Right renal pelvis (tissue), 4 donors: ENCODE results near the gene RASAL3. TPM values are rescaled to one million over a fixed set of nuclear protein-coding genes. Genes with fewer than 3 reads are reported as not detected.
"Not testable (repeated sequence)": the region's sequence is repeated elsewhere in the genome, so short reads cannot be mapped to it uniquely, and the experiment has no call there.

Source experiments
- DNase-seq, 4 donors: peaks; one replicate each; pipeline ENCODE4 v3.0.0-alpha.2; 2013; ENCODE audit warnings: low read depth in 4 of 4, low spot score in 3 of 4, missing footprints in 1 of 4
- polyA plus RNA-seq, 4 donors: library from polyadenylated mRNA; unstranded; fragments of 120-200 nt; gene quantifications; one replicate each; pipeline ENCODE4 v1.2.1, GENCODE V29; 2013; ENCODE audit not compliant: insufficient read length in 4 of 4

Gene RASAL3
- polyA plus RNA-seq, 4 donors = 0.50 to 1.4 (median 0.86) TPM

DNA sequence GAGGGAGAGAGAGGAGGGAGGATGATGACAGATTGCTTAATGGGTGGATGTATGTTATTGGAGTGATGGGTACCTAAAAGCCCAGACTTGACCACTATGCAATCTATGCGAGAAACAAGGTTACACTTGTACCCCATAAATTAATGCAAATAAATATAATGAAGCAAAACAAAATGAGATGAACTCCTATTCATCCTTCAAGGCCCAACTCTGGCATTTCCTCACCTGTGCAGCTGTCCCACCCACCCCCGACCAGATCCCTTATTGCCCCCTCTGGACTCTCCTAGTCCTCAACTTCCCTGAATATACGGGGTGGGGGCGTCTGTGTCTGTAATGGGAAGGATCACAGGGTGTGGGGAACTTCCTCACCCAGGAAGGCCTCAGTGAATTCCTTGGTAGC lies 10.8 kb upstream of the RASAL3 start:
- DNase-seq = no peak

DNA sequence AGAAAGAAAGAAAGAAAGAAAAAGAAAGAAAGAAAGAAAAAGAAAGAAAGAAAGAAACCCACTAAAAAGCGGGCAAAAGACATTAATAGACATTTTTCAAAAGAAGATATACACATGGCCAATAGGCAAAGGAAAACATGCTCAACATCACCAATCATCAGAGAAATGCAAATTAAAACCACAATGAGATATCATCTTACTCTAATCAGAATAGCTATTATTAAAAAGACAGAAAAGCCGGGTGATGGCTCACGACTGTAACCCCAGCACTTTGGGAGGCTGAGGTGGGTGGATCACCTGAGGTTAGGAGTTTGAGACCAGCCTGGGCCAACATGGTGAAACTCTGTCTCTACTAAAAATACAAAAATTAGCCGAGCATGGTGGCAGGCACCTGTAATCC lies 9.5 kb upstream of the RASAL3 start:
- not testable (repeated sequence) for DNase-seq

DNA sequence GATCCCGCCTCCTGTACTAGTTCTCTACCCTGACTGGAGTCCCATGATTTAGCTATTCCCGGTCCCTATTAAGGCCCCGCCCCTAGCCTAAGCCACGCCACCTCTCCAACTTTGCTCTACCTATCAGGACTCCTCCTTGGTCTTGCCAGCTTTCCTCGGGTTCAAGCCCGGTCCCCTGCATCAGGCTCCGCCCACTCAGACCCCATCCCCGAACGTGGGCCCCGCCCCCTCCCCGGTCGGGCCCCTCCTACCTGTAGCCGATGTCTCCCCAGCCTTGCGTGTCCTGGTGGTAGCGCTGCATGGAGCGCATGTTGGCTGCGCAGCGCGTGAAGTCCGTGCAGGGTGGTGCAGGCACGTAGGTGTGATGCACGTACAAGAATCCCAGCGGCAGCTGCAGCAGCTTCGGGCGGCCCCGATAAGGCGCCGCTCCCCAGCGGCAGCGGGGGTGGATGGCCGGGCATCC lies 7.3 kb upstream of the RASAL3 start:
- no peak for DNase-seq

DNA sequence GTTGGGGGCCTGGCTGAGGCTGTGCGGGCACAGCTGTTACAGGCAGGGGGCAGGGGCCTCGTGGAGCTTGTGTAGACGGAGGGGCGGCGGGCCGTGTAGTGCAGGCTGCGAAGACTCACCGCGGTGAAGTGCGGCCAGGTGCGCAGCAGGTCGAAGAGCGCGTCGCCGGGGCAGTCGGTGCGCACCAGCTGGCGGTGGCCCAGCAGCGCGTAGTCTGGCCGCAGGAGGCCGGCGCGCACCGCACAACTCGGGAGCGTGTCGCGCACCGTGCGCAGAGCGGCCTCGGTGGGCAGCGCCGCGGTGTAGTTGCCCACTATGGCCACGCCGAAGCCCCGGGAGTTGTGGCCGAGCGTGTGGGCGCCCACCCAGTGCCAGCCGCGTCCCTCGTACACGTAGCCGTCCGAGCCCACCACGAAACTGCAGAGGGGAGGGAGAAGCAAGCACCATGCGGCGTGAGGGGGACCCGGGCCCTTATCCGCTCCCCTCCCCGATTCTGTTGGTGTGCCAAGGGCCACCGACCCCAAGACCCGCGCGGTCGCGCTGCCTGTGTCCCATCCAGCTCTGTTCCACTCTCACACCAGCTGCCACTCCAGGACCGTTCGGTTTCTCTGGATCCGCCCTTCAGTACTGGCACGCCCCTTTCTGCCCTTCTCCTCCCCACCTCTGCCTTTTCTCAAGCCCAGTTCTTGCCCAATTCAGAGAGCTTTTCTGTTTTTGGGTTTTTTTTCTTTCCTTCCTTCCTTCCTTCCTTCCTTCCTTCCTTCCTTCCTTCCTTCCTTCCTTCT lies 5.4 kb upstream of the RASAL3 start:
- DNase-seq = no peak

DNA sequence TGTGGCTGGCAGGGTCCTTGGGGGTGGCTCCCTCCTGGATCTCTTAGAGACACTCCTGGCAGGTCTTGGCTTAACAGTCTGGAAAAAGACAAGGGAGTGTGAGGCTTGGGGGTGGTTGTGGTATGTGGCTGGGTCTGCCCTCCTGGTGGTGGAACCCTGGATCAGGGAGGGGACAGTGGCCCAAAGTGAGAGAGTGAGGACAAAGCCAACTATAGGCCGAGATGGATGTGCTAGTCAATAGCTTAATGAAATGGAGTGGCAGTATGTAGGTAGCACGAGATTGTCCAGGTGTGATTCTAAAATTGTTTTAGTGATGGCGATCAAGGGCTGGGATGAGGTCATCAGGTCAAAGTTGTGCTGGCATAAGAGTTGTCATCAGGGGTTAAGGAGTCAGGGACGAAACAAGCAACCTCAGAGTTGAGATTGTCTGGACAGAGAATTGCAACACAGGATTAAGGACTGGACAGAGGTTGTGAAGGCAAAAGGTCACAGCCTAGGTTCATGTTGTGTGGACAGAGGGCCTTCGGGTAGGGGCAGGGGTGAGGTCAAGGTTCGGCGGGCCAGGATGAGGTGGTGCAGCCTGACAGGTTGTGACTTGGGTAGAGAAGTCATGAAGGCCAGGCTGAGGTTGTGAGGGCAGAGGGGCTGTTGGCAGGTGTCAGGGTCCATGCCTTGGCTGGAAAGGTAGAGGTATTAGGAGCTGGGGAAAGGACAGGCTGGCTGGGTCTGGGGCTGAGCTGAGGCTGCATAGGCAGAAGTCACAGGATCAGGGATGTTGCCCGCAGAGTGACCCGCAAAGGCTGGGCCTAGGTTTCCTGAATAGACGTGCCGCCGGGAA lies 4.5 kb upstream of the RASAL3 start:
- DNase-seq = no peak

DNA sequence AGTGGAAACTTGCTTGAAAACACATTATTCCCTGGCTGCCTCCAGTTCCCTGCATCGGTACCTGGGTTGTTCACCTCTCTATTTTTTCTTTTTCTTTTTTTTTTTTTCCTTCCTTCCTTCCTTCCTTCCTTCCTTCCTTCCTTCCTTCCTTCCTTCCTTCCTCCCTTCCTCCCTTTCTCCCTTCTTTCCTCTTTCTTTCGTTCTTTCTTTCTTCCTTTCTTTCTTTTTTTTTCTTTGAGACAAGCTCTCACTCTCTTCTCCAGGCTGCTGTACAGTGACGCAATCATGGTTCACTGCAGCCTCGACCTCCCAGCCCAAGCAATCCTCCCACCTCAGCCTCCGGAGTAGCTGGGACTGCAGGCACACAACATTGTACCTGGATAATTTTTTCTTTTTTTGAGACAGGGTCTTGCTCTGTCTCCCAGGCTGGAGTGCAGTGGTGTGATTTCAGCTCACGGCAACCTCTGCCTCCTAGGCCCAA lies 3.4 kb upstream of the RASAL3 start:
- DNase-seq = no peak

DNA sequence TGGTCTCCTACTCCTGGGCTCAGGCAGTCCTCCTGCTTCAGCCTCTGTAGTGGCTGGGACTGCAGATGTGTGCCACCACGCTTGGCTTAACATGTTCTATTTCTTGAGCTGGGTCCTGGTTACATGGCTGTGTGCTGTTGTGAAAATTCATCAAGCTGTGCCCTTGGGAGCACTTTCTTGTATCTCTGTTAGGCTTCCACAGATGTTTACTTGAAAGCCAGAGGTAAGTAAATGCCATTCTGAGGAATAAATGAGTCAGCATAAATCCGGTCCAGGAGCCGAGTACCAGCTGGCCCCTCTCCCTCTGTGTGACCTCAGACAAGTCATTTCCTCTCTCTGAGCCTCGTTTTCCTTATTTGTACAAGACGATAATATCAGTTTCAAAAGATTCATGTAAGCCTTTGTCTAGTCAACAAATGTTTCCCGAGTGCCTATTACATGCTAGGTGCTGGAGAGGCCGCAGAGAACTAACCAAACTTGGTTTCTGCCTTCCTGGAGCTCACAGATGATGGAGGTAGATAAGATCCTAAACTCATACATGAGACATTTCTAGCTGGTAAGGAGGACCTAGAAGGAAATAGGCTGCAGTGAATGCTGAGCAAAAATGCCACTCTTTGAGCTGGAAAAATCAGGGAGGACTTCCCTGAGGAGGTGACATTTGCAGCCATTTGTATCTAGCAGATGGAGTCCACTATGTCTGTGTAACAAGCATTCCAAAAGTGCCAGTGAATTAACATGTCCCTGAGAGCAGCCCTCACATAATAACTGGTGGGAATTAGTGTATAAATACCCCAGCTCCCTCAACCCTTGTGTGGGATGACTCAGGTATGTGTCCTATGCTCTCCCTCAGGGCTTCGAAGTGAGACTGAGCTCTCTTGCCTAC lies 2.7 kb upstream of the RASAL3 start:
- DNase-seq = no peak

DNA sequence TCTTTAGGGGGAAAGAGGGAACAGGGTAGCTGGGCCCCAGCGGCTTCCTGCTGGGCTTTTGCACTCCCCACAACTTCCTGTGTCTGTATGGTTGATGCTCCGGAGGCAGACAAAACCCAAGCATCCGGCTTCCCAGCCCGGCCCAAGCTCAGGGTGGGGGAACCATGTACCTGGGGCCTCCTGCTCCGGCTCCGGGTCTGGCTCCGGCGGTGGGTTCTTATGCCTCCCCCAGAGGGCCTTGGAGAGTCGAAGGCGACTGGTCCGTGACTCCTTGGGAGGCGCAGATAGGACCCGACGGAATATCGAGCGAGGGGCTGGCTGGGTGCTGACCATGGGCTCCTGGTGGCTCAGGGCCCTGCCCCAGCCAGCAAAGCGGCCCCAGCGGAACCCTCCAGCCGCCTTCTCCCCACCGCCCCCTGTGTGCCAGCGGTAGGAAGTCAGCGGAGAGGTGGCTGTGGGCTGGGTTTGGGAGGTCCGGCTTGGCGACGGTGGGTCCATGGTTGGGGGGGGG lies 428 bp downstream of the RASAL3 start:
- no peak for DNase-seq

DNA sequence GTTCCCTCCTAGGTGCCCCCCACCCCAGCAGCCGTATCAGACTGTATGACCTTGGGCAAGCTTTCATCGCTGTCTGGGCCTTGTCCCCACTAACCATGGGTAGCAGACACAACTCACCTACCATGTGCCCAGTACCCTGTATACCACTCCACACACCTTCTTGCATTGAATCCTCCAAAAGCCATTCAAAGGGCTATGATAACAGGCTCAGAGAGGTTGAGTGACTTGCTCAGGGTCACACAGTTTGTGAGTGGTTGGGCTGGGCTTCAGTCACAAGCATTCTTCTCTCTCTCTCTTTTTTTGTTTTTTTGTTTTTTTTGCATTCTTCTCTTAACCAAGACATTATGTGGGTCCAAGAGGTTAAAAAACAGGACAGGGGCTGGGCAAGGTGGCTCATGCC lies 2.6 kb downstream of the RASAL3 start:
- no peak for DNase-seq

DNA sequence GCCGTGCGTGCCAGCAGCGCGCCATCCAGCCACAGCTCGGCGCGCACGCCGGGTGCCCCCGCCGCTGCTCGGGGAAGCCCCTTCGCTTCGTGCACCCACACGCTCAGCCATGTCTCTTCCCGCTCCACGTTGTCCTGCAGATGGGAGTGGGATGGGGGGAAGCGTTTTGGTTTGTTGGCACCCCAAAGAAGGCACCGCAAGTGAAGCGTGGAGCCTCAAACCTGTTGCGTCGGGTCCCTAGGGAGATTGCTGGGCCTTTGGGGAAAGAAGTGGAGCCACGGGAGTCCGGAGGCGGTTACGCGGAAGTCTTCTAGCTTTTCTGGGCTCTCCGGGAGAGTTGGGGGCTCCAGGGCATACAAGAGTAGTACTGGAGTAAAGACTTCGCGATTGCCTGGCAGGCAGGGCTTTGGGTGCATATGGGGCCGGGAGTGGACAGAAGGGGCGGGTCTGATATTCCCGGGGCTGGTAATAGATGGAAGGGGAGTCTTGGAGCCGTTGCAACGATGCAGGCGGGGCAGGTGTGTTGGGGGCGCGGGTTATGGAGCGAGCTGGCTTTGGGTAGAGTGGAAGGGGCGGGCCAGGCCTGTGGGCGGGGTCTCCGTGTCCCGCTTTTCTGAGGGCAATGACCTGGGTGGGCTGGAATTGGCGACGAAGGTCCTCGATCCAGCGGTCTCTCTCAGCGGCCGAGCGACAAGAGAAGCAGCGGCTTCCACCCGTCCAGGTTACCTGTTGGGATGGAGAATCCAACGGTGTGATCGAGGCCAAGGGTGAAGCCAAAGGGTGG lies 6.5 kb downstream of the RASAL3 start:
- no peak for DNase-seq

DNA sequence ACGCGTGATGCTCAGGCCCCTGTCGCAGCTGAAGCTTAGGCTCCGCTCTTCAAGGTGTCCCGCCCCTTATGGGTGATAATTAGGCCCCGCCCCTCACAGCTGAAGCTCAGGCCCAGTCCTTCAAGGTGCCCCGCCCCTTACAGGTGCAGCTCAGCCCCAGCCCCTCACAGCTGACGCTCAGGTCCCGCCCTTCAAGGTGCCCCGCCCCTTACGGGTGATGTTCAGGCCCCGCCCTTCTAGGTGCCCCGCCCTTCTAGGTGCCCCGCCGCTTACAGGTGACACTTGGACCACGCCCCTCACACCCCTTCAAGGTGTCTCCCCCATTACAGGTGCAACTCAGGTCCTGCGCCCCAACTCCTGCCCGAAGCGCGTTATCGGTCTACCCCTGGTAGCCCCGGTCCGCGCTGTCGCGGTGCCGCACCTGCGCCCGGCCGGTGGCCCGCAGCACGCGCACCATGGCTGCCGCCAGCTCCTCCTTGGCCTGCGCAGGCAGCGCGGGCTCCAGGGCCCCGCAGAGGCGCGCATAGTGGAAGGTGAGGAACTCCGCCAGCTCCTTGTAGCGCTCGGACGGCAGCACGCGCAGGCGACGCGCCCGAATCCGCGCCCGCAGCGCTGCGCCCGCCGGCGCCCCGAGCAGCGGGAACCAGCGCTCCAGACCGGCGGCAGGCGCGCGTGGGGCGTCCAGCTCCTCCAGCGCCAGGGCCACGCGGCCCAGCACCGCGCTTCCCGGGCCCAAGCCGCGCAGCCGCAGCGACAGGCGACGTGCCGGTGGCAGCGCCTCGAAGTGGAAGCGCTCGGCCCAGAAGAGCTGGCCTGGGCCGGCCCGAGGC lies 7.3 kb downstream of the RASAL3 start:
- DNase-seq = no peak

DNA sequence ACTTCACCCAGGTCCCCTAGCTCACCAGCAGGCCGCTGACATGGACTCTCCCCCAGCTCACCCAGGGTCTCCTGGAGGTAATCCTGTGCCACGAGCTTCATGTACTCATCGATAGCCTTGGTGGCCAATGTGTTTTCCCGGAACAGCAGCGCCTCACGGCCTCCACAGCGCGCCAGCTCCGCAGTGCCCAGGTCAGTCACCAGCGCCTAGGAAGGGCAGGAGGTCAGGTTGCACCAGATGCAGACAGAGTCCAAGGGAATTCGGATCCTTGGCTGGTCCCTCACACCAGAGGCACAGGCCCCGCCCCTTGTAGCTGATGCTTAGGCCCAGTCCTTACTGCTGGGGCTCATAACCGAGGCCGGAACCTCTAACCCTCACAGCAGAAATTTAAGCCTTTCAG lies 7.9 kb downstream of the RASAL3 start:
- DNase-seq = no peak

DNA sequence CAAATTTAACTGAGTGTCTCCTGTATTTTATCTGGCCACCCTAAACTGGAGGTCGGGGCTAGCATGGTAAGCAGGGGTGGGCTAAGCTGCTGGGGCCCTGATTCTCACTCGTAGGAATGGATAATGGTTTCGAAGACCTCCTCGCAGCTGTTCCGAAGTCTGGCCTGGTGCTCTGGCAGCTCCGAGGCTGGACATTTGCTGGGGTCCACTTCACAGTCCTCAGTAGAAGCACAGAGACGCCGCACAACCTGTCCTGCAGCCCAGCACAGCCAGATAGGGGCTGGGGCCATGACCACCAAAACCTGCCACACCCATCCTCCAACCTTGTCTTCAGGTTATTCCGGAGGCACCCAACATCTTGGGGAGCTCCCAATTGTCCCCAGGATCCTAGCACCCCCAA lies 8.3 kb downstream of the RASAL3 start:
- DNase-seq = no peak

DNA sequence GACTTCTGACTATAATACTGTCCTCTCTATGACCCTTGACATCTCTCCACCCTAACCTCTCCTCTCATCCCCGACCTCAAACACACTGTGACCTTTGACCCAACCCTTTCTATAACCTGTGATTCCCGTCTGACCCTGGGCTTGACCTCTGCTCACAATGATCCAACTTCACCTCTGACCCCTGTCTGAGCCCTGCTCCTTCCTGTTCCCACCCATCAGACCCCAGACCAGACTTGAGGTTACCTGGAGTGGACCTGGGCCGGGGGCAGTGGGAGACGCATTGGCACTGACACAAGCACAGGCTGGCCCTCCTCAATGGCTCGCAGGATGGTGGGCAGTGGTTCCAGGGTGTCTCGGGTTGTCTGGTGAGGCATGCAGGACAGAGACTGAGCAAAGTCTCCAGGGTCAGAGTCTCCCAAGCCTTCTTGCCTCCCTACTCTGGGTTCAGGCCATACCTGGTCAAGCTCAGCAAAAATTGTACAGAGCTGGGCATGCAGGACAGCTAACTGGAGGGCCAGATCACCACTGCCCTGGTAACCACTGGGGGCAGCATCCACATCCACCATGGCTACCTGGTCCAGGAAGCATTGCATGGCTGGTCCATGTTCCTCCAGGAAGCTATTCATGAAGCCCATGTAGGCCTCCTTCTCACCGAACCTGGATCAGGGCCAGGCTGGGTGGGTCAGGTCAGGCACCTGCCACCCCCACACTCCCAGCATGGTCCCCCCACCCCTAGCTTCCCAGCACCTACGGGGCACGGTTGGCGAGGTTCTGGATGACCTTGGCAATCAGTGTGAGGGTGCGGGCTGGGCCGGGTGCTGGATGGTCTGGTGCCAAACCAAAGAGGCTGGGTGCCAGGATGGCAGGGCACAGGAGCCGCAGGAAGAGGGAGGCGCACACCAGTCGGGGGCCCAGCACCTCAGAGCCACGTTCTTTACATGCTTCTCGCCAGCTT lies 10.2 kb downstream of the RASAL3 start:
- no peak for DNase-seq

DNA sequence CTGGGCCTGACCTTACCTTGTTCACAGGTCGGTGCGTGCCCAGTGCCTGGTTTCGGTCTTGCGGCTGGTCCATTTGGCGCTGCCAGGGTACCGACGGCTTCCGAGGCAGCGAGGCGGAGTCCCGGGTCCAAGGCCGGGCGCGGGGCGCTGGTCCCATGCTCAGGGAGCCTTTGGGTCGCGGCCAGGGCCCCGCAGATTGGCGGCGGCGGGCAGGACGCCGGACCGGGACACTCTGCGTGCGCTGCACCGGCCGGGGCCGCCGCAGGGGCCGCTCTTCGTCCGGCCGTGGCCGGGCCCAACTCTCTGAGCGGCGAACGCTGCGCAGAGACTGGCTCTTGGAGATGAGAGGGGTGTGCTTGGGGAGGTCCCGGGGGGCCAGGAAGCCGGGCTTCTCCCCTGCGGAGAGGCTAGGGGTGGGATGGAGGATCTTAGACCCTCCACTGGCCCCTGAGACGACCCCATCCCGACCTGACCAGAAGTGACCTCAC lies 11.2 kb downstream of the RASAL3 start:
- no peak for DNase-seq

DNA sequence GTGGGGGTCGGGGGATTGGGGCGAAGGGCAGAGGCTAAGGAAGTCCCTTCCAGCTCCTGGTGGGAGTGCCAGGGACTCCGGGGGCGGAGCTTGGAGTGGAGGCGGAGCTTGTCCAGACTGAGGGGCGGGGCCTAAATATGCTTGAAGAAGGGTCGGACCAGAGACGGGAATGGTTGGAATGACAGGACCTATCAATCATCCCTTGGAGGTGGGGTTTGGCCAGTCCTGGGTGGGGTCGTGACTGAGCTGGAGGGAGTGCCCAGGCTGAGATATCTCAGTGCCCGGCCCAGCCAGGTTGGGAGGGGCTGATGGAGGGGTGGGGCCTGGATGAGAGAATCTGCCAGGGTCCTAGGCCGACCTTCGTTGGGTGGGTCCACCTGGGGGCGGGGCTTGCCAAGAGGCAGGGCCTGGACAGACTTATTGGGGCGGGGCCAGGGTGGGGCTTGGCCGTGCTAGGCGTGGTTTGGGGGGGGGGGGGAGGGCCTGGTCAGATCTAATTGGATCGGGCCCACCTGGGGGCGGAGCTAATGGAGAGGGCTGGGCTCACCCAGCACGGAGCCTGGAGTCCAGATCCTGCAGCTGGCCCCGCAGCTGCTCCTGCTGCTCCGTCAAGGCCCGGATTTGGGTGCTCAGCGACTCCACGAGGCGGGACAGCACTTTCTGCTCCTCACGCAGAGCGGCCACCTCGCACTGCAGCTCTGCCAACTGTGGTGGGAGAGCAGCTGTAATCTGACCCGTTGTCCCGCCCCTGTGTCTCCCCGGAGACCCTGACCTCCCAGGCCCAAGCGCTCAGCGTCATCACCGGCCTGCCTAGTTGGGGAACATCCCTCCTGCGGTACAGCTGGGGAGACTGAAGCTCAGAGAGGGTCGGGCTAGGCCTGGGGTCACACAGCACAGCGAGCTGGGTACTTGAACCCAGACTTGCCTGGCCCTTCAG lies 12.0 kb downstream of the RASAL3 start:
- DNase-seq = peak; percentile 52 to 58 (median 54)

DNA sequence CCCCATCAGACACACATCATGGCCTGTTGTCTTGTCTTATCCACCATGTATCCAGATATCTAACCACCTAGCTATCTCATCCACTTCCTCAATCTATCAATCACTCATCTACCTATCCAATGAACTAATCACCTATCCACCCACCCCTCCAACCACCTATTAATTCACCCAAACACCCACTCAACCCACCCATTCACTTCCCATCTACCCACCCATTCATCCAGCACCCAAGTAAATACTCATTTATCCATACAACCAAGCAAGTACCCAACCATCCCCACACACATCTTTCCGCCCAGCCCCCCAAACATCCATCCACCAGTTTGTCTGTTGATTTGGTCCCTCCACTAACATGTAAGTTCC lies 13.8 kb downstream of the RASAL3 start:
- no peak for DNase-seq
